Mesenchymal stem cell (in vitro differentiated cells and primary cell): ENCODE measurements around the gene BMPER.

Source experiments
- DNase-seq: peaks from one replicate; pipeline ENCODE4 v3.0.0-alpha.2; 2013
- H2AFZ ChIP-seq: one replicate; pipeline ENCODE4 v1.6.1; 2013; ENCODE audit warnings: low read depth, mild to moderate bottlenecking, control low read depth, inconsistent platforms, low read length, moderate library complexity
- H2AK5ac ChIP-seq: 2 replicates; pipeline ENCODE4 v1.6.1; 2013; ENCODE audit warnings: low read length, moderate library complexity, mild to moderate bottlenecking, inconsistent platforms; ENCODE audit not compliant: severe bottlenecking
- H2BK120ac ChIP-seq: one replicate; pipeline ENCODE4 v1.6.1; 2013; ENCODE audit warnings: low read depth, mild to moderate bottlenecking, inconsistent platforms, low read length, moderate library complexity
- H2BK12ac ChIP-seq, 2 experiments: one replicate each; pipeline ENCODE4 v1.6.1; 2013; ENCODE audit warnings: inconsistent platforms in 2 of 2, low read length in 2 of 2, mild to moderate bottlenecking in 2 of 2, moderate library complexity in 2 of 2, control low read depth in 1 of 2
- H2BK15ac ChIP-seq: one replicate; pipeline ENCODE4 v1.6.1; 2013; ENCODE audit warnings: mild to moderate bottlenecking, low read depth, inconsistent platforms; ENCODE audit not compliant: poor library complexity, severe bottlenecking
- H2BK5ac ChIP-seq: 2 replicates; pipeline ENCODE4 v1.6.1; 2013; ENCODE audit warnings: low read depth, mild to moderate bottlenecking, low read length, control low read depth, inconsistent platforms; ENCODE audit not compliant: poor library complexity, severe bottlenecking
- H3K14ac ChIP-seq, 2 experiments: one replicate each; pipeline ENCODE4 v1.6.1; 2013; ENCODE audit warnings: inconsistent platforms in 2 of 2, low read length in 2 of 2, control low read depth in 1 of 2, mild to moderate bottlenecking in 1 of 2, moderate library complexity in 1 of 2
- H3K18ac ChIP-seq, 2 experiments: one replicate each; pipeline ENCODE4 v1.6.1; 2013; ENCODE audit warnings: inconsistent platforms in 2 of 2, low read length in 2 of 2, control low read depth in 1 of 2, low read depth in 1 of 2, mild to moderate bottlenecking in 1 of 2
- H3K23ac ChIP-seq, 2 experiments: one replicate each; pipeline ENCODE4 v1.6.1; 2013; ENCODE audit warnings: inconsistent platforms in 2 of 2, low read length in 2 of 2, mild to moderate bottlenecking in 2 of 2, moderate library complexity in 2 of 2, control low read depth in 1 of 2
- H3K27ac ChIP-seq: 2 replicates; pipeline ENCODE4 v1.5.1; 2013; ENCODE audit warnings: mild to moderate bottlenecking, moderate library complexity, low read length, control low read depth, inconsistent platforms; ENCODE audit not compliant: poor library complexity, severe bottlenecking
- H3K27me3 ChIP-seq, 2 experiments: 2 replicates each; pipeline versions ENCODE4 v1.6.1 to v1.7.0; 2013; ENCODE audit warnings: low read length in 2 of 2, mild to moderate bottlenecking in 2 of 2, moderate library complexity in 2 of 2, control low read depth in 1 of 2, inconsistent platforms in 1 of 2; ENCODE audit not compliant: control insufficient read depth in 1 of 2, insufficient read depth in 1 of 2
- H3K36me3 ChIP-seq, 2 experiments: 2 replicates each; pipeline versions ENCODE4 v1.6.1 to v1.7.0; 2013; ENCODE audit warnings: low read length in 2 of 2, control low read depth in 1 of 2, inconsistent platforms in 1 of 2, low read depth in 1 of 2, mild to moderate bottlenecking in 1 of 2; ENCODE audit not compliant: insufficient read depth in 2 of 2, control insufficient read depth in 1 of 2
- H3K4ac ChIP-seq, 2 experiments: one replicate each; pipeline ENCODE4 v1.6.1; 2013; ENCODE audit warnings: inconsistent platforms in 2 of 2, low read length in 2 of 2, mild to moderate bottlenecking in 2 of 2, moderate library complexity in 2 of 2, control low read depth in 1 of 2, low read depth in 1 of 2
- H3K4me1 ChIP-seq: 2 replicates; pipeline ENCODE4 v1.6.1; 2013; ENCODE audit warnings: low read depth, low read length, control low read depth; ENCODE audit not compliant: control insufficient read depth, insufficient read depth
- H3K4me2 ChIP-seq: 2 replicates; pipeline ENCODE4 v1.6.1; 2013; ENCODE audit warnings: low read length, mild to moderate bottlenecking, inconsistent platforms; ENCODE audit not compliant: poor library complexity, severe bottlenecking
- H3K4me3 ChIP-seq, 2 experiments: 2 replicates each; pipeline versions ENCODE4 v1.5.1 to v1.7.0; 2013; ENCODE audit warnings: low read length in 2 of 2, mild to moderate bottlenecking in 2 of 2, control low read depth in 1 of 2, low read depth in 1 of 2; ENCODE audit not compliant: insufficient read depth in 1 of 2
- H3K79me1 ChIP-seq: replicated peaks from 2 replicates; pipeline ENCODE4 v1.6.1; 2013; ENCODE audit warnings: mild to moderate bottlenecking, control low read depth, low read length, inconsistent platforms; ENCODE audit not compliant: poor library complexity, severe bottlenecking
- H3K9ac ChIP-seq: 2 replicates; pipeline ENCODE4 v1.7.0; 2013; ENCODE audit warnings: mild to moderate bottlenecking, low read length, moderate library complexity
- H3K9me3 ChIP-seq: 2 replicates; pipeline ENCODE4 v1.7.0; 2013; ENCODE audit warnings: mild to moderate bottlenecking, low read length; ENCODE audit not compliant: control insufficient read depth
- H4K8ac ChIP-seq: one replicate; pipeline ENCODE4 v1.6.1; 2013; ENCODE audit warnings: inconsistent platforms, mild to moderate bottlenecking, low read length, moderate library complexity
- H4K91ac ChIP-seq: one replicate; pipeline ENCODE4 v1.6.1; 2013; ENCODE audit warnings: mild to moderate bottlenecking, low read length, inconsistent platforms
- WGBS: methylation state at CpG from one replicate; pipeline ENCODE4 v1.1.7; 2013; ENCODE audit warnings: mixed read lengths; 5-methylcytosine and 5-hydroxymethylcytosine counted together

The BMPER gene

DNA sequence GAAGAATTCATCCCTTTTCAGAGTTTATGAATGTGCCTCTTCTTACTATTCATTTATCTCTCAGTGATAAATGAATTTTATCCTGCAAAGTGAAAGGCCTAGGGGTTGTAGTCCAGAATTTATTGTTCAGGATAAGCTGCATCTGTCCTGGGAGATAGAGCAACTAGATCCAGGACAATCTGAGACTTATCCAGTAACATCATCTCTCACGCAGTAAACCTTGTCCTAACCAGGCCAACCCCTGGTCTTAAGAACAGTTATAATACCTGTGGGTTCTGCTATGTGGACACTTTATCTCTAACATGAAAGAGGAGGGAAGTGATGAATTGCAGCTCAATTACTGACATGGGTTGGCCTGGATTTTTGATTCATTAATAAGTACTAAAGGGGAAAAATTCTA, 287.6 kb downstream of the BMPER start:
- no peak overlapping the region for H2BK120ac ChIP-seq
- H3K4me1 ChIP-seq = no peaks in the 10 kb centered on the region
- no peak overlapping the region for H3K14ac ChIP-seq
- H3K9ac ChIP-seq = no peak overlapping the region
- H3K9me3 ChIP-seq = peaks cover under 1% of the 10 kb centered on the region
- H2AFZ ChIP-seq = no peak overlapping the region
- no peak overlapping the region for H3K4ac ChIP-seq
- no peak for DNase-seq
- no peak overlapping the region for H3K23ac ChIP-seq
- H2BK15ac ChIP-seq = no peak overlapping the region
- 100% methylated on average over 1 of the region's 1 CpG for WGBS
- no peak overlapping the region for H4K8ac ChIP-seq
- no peaks in the 10 kb centered on the region for H3K79me1 ChIP-seq
- no peak overlapping the region for H2AK5ac ChIP-seq
- no peak overlapping the region for H3K27ac ChIP-seq
- H3K4me3 ChIP-seq = no peak overlapping the region
- H3K4me2 ChIP-seq = no peak overlapping the region
- H3K27me3 ChIP-seq = no peaks in the 10 kb centered on the region
- H2BK12ac ChIP-seq = no peak overlapping the region
- no peak overlapping the region for H3K18ac ChIP-seq
- H2BK5ac ChIP-seq = no peak overlapping the region
- no peak overlapping the region for H4K91ac ChIP-seq
- H3K36me3 ChIP-seq = no peaks in the 10 kb centered on the region

DNA sequence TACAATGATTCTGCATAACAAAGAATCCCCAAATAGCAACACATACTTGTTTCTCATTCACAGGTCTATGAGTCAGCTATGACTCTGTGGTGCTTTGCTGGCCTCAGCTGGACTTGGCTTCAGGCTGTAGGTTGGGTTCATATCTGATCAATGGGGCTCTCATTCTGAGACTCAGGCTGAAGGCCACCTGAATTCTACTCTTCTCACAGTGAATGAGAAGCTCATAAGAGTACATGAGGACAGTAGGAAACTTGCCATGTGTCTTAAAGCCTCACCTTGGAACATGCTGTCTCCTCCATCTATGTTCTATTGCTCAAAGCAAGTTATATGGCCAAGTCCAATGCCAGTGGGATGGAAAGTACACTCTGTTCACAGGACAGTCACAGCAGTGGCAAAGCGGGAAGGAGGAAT, 292.9 kb downstream of the BMPER start:
- Histone ChIP-seq H3K27ac (no peak overlapping the region), H3K27me3 (no peaks in the 10 kb centered on the region), H2AK5ac (no peak overlapping the region), H3K36me3 (no peaks in the 10 kb centered on the region), H2BK15ac (no peak overlapping the region), H3K4me3 (no peak overlapping the region), H2BK120ac (no peak overlapping the region), H3K4me1 (no peaks in the 10 kb centered on the region), H3K4me2 (no peak overlapping the region), H2BK12ac (no peak overlapping the region), H4K8ac (no peak overlapping the region), H2BK5ac (no peak overlapping the region), H3K79me1 (no peaks in the 10 kb centered on the region), H3K23ac (no peak overlapping the region), H4K91ac (no peak overlapping the region), H3K9ac (no peak overlapping the region), H2AFZ (no peak overlapping the region), H3K18ac (no peak overlapping the region), H3K14ac (no peak overlapping the region), H3K9me3 (peaks cover 3% of the 10 kb centered on the region), H3K4ac (no peak overlapping the region)
- DNase-seq = no peak
- WGBS = no CpG with 5 or more reads among the region's 1 CpG
